GM06990 (cell line): ENCODE results near the gene TMEM97.

Experiments
- DNase-seq: peaks from one replicate; pipeline ENCODE4 v3.0.0-alpha.2; 2011; ENCODE audit not compliant: insufficient read length; ENCODE audit errors: extremely low read depth
- H3K27me3 ChIP-seq: replicated peaks from 2 replicates; pipeline ENCODE4 v1.6.0; 2011; ENCODE audit warnings: low read length; ENCODE audit not compliant: control insufficient read depth, insufficient read depth
- H3K36me3 ChIP-seq: 2 replicates; pipeline ENCODE4 v1.5.1; 2011; ENCODE audit warnings: low read length; ENCODE audit not compliant: control insufficient read depth, insufficient read depth
- H3K4me3 ChIP-seq: replicated peaks from 2 replicates; pipeline ENCODE4 v1.5.1; 2011; ENCODE audit warnings: low read depth, mild to moderate bottlenecking, control low read depth, low read length
- CTCF ChIP-seq: IDR thresholded peaks from 2 replicates; pipeline ENCODE4 v1.5.1; 2011; ENCODE audit warnings: low read length, control low read depth, mild to moderate bottlenecking, inconsistent platforms; ENCODE audit not compliant: insufficient read depth, poor library complexity, severe bottlenecking

The TMEM97 gene

GRCh38 chr17:28274591-28275265, 44.3 kb upstream of the TMEM97 start:
- no peak for TF ChIP-seq CTCF
- no peak for DNase-seq
- H3K4me3 ChIP-seq: no peak overlapping the region
- H3K27me3 ChIP-seq: peaks cover 3% of the 10 kb centered on the region
- no peaks in the 10 kb centered on the region for H3K36me3 ChIP-seq

- H3K27me3 ChIP-seq: peaks cover 3% of the 10 kb centered on the region
- no peak for DNase-seq
- no peak for TF ChIP-seq CTCF
- no peaks in the 10 kb centered on the region for H3K36me3 ChIP-seq
- H3K4me3 ChIP-seq: no peak overlapping the region
Measured at GRCh38 chr17:28276011-28276410, 43.0 kb upstream of the TMEM97 start.

- no peak for TF ChIP-seq CTCF
- no peak overlapping the region for H3K4me3 ChIP-seq
- H3K27me3 ChIP-seq: no peaks in the 10 kb centered on the region
- no peaks in the 10 kb centered on the region for H3K36me3 ChIP-seq
- DNase-seq: no peak
Measured at GRCh38 chr17:28279411-28279810, 39.6 kb upstream of the TMEM97 start.

GRCh38 chr17:28280826-28281225, 38.2 kb upstream of the TMEM97 start:
- no peak for DNase-seq
- no peaks in the 10 kb centered on the region for H3K36me3 ChIP-seq
- H3K4me3 ChIP-seq: no peak overlapping the region
- no peak for TF ChIP-seq CTCF
- no peaks in the 10 kb centered on the region for H3K27me3 ChIP-seq

- no peak for TF ChIP-seq CTCF
- DNase-seq: no peak
- H3K36me3 ChIP-seq: no peaks in the 10 kb centered on the region
- H3K27me3 ChIP-seq: no peaks in the 10 kb centered on the region
- no peak overlapping the region for H3K4me3 ChIP-seq
Measured at GRCh38 chr17:28282596-28282995, 36.4 kb upstream of the TMEM97 start.

GRCh38 chr17:28285965-28286364, 33.0 kb upstream of the TMEM97 start:
- no peak overlapping the region for H3K4me3 ChIP-seq
- no peaks in the 10 kb centered on the region for H3K36me3 ChIP-seq
- no peaks in the 10 kb centered on the region for H3K27me3 ChIP-seq
- TF ChIP-seq CTCF: no peak
- DNase-seq: no peak
